HG03571 (cell line): ENCODE measurements around the gene SOX18.

Experiments used
- ATAC-seq: cut with Tn5 transposase; IDR thresholded peaks from one replicate; pipeline ENCODE4 v1.9.1; 2021; ENCODE audit not compliant: unreplicated experiment

Gene SOX18

DNA sequence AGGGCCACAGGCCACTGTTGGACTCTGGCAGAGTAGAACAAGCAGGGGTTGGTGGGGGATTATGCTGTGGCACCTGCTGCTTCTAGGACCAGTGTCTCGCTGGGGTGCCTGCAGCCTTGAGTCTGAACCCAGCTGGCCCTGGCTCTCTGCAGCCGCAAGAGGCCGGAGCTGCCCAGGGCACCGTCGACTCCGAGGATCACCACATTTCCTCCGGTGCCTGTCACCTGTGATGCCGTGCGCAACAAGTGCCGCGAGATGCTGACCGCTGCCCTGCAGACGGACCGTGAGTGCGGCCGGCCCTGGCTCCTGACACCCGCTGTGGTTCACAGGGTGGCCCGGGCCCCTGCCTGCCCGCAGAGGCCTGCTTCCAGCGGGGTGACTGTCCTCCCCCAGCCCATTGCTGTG lies 19.8 kb upstream of the SOX18 start:
- ATAC-seq: no peak

DNA sequence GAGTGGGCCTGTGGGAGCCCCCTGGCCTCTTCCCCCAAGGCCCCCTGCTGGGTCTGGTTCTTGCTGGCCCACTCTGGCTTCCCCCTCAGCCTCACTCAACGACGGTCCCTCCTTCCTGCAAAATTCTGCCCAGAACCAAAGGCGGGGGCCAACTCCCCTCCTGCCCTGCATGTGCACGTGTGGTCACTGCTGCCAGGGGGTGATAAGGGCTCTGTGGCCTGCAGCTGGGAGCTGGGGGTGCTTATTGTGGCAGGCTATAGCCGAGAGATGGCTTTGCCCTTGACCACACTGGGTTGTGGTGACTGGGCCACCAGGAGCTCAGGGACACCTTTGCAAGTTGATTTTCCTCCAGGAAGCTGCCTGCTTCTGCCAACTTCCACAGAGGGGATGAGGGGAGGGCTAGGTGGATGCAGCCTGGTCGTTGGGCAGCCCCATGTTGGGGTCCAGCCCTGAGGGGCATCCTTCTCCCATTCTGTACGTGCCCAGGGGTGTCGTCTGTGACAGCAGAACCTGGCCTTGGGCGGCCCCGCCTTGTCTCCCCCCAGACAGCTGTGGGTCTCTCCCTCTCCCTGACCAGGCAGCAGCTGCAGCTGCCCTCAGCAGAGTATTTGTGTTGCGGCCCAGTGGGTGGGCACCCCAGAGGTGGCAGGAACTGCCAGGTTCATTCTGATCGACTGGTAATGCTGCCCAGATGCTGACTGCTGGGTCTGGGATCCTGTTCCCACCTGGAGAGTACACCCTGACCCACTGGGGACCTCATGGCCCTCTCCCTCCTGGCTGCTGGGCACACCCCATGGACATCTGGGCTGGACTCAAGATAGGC lies 19.2 kb upstream of the SOX18 start:
- no peak for ATAC-seq

- ATAC-seq: no peak
Measured at GRCh38 chr20:64067733-64068307, 18.4 kb upstream of the SOX18 start.

- no peak for ATAC-seq
Measured at GRCh38 chr20:64067005-64067632, 17.7 kb upstream of the SOX18 start.

DNA sequence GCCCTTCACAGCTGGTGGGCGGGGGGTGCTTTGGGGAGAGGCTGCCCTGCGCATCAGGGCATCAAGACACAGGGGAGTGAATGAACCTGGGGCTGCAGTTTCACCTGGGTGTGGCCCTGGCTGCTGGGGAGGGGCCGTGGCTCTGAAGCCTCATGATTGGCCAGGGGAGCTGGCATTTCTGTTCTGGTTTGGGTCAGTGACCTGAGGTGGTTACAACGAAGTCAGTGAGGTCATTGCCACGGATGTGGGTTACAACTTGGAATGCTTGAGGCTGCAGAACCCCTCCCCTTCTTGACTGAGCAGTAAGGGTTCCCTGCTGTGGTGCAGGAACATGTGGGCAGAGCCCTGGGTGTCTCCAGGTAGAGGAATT lies 16.5 kb upstream of the SOX18 start:
- ATAC-seq: no peak

DNA sequence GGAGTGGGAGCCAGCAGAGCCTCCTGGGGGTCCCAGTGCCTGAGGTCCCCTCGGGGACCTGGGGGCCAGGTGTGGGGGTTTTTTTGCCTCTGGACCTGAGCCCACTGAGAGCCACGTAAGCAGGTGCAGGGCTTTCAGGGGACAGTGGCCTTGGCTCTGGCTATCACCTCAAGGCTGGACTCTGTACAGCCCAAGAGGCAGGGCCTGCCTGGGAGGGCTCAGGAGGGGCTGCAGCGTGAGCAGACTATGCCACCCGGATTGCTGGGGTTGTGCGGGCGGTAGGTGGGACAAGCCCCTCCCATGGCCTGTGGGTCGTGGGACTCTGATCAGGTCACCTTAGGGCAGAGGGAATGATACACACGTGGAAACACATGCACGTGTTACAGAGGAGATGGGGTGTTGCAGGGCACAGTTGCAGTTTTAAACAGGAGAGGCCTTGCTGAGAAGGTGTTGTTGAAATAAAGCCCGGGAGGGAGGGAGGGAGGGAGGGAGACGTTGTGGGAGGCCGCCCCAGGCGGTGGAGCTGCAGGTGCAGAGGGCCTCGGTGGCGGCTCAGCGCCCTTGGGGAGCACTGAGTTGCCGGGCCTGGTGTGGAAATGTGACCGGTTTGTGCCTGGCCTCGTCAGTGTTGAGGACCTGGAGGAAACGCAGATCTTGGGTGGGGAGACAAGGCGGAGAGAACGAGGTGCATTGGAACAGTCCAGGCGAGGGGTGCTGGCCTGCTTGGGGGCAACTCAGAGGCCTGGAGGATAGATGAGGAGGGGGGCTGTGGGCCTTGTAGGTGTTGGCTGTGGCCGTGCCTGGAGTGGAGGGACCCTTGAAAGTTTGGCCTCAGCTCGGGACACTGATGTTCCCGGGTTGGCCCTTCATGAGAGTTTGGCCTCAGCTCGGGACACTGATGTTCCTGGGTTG lies 15.9 kb upstream of the SOX18 start:
- no peak for ATAC-seq

- no peak for ATAC-seq
Measured at GRCh38 chr20:64064145-64064698, 14.8 kb upstream of the SOX18 start.

- no peak for ATAC-seq
Measured at GRCh38 chr20:64063389-64064144, 14.1 kb upstream of the SOX18 start.

- ATAC-seq: peak; percentile 59
Measured at GRCh38 chr20:64062596-64063388, 13.4 kb upstream of the SOX18 start, which contains the start of gene TCEA2. TCEA2 (plus strand) TSS chr20:64063198; CDS start chr20:64063313, 115 bp downstream.

GRCh38 chr20:64062276-64062595 lies 12.8 kb upstream of the SOX18 start:
- no peak for ATAC-seq

DNA sequence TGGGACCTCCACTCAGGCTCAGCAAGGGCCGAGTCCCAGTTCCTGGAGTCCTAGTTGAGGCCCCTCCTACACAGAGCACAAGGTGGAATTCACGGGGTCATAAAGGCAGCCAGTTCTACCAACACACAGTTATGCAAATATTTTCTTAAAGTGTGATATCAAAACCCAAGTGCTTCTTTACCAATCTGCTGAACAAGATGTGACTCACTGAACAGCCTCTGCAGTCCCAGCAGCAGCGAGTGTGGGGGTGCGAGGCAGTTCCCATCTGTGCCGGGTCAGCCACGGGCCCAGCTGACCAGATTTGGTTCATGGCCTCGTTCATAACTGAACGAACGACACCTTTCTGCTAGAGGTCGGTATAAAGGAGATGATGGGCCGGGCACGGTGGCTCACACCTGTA lies 9.1 kb upstream of the SOX18 start:
- ATAC-seq: no peak

DNA sequence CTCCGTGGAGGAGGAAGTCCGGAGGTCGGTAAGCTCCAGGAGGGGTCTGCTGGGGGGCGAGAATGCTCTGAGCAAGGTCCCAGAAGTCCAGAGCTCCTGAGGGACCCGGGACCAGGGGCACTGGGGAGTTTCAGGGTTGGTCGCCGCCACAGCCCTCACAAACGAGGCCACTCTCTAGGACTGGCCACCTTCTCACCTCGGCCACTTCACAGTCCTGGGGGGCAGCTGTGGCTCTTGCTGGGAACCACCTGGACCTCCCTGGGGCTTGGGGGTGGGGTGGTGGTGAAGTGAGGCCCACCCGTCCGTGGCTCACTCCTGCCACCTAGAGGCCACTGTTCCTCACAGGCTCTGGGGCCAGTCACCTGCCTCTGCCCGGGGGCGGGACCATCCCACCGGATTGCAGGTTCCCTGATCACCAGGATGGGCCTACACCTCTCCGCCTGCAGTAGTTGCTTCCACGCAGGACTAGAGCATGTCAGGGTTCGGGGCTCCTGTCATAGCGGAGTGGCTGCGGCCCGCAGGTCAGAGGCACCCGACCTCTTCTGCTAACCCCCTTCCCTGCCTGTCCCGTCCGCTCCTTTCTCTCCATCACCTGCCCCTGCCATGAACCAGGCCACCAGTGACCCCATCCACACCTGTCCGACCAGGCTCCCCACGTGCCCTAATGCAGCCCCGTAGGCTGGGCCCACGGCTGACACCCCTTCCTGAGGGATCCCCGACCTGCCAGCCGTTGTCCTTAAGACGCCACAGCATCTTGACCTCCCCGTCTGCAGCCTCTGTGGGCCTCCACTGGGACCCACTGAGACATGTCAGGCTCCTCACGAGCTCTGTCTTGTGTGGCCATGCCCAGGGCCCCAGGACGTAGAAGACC lies 8.4 kb upstream of the SOX18 start:
- ATAC-seq: no peak

GRCh38 chr20:64056889-64057627 lies 7.6 kb upstream of the SOX18 start:
- ATAC-seq: no peak

DNA sequence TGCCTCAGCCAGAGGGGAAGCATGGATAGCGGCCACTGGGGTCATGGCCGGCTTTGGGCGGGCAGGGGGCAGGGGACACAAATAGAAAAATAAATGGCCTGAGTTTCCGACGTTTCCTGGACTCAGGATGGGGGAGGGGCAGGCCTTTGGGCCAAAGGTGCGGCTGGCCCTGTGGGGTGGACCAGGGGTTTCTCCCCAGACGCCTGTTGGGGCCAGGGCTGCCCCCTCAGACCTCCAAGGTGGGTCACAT lies 7.1 kb upstream of the SOX18 start:
- ATAC-seq: no peak

- no peak for ATAC-seq
Measured at GRCh38 chr20:64055893-64056638, 6.6 kb upstream of the SOX18 start.

DNA sequence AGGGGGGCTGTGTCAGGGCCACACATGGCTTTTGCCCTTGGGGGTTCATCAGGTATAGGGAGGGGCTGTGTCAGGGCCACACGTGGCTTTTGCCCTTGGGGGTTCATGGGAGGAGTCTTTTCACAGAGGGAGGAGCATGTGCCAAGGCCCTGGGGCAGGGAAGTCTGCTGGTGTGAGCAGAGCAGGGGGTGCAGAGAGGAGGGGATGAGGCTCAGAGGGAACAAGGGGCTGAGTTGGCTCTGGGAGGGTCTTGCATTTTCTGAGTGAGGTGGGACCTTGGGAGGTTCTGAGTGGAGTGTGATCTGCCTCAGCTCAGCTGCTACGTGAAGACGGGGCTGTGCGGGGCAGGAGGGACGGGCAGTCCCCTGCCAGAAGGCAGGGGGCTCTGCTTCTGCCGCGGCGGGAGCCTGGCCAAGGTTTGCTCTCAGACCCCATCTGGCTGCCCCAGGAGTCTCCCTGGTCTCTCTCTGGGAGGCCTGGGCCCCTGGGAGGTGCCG lies 6.0 kb upstream of the SOX18 start:
- no peak for ATAC-seq
